Duodenal mucosa (tissue), 2 donors: ENCODE measurements around the gene SPDEF.

Source experiments
- H3K27ac ChIP-seq: one replicate; pipeline ENCODE4 v1.7.0; 2013; ENCODE audit warnings: low read depth, low read length
- H3K27me3 ChIP-seq, 2 donors: one replicate each; pipeline ENCODE4 v1.7.0; 2013; ENCODE audit warnings: low read length in 2 of 2, control low read depth in 1 of 2; ENCODE audit not compliant: insufficient read depth in 2 of 2, control insufficient read depth in 1 of 2
- H3K36me3 ChIP-seq, 2 donors: one replicate each; pipeline ENCODE4 v1.7.0; 2013; ENCODE audit warnings: low read length in 2 of 2, control low read depth in 1 of 2; ENCODE audit not compliant: insufficient read depth in 2 of 2, control insufficient read depth in 1 of 2
- H3K4me1 ChIP-seq, 2 donors: one replicate each; pipeline ENCODE4 v1.7.0; 2013; ENCODE audit warnings: low read length in 2 of 2, control low read depth in 1 of 2; ENCODE audit not compliant: insufficient read depth in 2 of 2, control insufficient read depth in 1 of 2
- H3K4me3 ChIP-seq, 2 donors: one replicate each; pipeline ENCODE4 v1.7.0; 2013; ENCODE audit warnings: low read length in 2 of 2, low read depth in 1 of 2
- H3K9ac ChIP-seq, 2 donors: one replicate each; pipeline ENCODE4 v1.7.0; 2013; ENCODE audit warnings: low read length in 2 of 2, low read depth in 1 of 2
- H3K9me3 ChIP-seq, 2 donors: one replicate each; pipeline ENCODE4 v1.7.0; 2013; ENCODE audit warnings: low read length in 2 of 2, control low read depth in 1 of 2; ENCODE audit not compliant: control insufficient read depth in 1 of 2

Gene SPDEF

DNA sequence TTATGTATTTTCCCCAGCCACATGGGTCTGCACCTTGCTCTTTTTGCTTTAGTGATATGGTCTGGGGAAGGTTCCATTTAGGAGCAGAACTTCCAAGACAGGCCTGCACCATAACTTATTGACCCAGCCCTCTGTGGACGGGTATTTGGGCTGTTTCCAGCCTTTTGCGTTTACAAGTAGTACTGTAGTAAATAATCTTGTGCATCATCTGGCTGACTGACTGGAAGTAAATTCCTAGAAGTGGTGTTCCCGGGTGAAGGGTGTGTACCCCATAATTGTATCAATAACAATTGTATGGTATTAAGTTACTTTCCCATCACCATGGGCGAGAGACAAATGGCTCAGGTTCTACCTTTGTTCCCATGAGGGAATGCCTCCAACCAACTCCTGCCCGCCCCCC, 31.6 kb downstream of the SPDEF start:
- H3K27ac ChIP-seq, result no peak overlapping the region
- H3K4me3 ChIP-seq, result no peak overlapping the region
- no peaks in the 10 kb centered on the region for H3K36me3 ChIP-seq
- no peaks in the 10 kb centered on the region for H3K27me3 ChIP-seq
- H3K9me3 ChIP-seq, result no peaks in the 10 kb centered on the region
- H3K4me1 ChIP-seq, result peaks cover 4 to 6% of the 10 kb centered on the region in 2 donors
- H3K9ac ChIP-seq, result no peak overlapping the region

DNA sequence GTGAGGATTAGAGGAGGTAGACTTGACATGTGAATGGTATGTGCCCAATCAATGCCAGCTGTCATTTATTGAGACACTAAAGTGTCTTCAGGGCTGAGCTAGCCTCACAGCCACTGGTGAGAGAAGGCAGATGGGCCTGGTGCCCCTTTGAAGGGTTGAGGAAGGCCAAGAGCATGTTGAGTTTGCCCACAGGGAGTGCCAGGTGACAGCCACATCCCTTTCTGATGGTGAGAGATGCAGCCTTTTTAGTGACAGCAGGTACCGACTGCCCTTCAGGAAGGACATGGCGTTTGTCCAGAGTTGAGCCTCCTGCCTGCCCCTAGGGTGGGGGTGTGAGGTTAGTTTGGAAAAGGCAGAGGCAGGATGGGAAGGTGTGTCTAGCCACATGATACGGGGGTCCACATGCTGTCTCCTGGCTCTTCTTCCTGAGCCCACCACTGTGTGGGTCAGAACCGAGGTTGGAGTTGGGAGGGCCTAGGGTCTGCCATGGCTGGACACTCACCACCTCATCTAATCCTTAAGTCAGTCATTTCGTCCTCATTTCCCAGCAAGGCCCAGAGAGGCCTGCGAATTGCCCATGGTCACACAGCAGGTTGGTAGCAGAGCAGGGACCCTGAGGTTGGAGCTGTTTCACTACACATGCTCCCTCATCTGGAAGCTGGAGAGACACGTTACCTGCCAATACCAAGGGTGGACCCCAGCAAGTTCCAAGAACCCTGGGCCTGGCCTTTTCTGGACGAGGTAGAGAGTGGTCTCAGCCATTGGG, 32.5 kb downstream of the SPDEF start:
- no peak overlapping the region for H3K27ac ChIP-seq
- no peaks in the 10 kb centered on the region for H3K27me3 ChIP-seq
- H3K9me3 ChIP-seq, result no peaks in the 10 kb centered on the region
- peaks cover 0 to 3% of the 10 kb centered on the region in 2 donors for H3K4me1 ChIP-seq
- no peak overlapping the region for H3K4me3 ChIP-seq
- no peaks in the 10 kb centered on the region for H3K36me3 ChIP-seq
- H3K9ac ChIP-seq, result no peak overlapping the region

DNA sequence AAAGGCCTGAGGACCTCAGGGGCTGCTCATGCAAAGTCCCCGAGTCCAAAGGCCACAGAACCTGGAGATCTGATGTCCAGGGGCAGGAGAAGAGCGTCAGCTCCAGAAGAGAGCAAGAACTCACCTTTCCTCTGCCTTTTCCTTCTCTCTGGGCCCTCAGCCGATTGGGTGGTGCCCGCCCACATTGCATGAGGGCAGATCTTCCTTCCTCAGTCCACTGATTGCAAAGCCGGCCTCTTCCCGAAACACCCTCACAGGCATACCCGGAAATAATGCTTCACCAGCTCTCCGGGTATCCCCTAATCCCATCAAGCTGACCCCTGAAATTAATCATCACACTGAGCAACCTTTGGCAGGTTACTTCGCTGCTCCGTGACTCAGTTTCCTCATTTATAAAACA, 33.4 kb downstream of the SPDEF start:
- Histone ChIP-seq H3K4me3 (no peak overlapping the region), H3K9ac (no peak overlapping the region), H3K27me3 (no peaks in the 10 kb centered on the region), H3K9me3 (no peaks in the 10 kb centered on the region), H3K27ac (no peak overlapping the region), H3K4me1 (peaks cover 0 to 3% of the 10 kb centered on the region in 2 donors), H3K36me3 (no peaks in the 10 kb centered on the region)

DNA sequence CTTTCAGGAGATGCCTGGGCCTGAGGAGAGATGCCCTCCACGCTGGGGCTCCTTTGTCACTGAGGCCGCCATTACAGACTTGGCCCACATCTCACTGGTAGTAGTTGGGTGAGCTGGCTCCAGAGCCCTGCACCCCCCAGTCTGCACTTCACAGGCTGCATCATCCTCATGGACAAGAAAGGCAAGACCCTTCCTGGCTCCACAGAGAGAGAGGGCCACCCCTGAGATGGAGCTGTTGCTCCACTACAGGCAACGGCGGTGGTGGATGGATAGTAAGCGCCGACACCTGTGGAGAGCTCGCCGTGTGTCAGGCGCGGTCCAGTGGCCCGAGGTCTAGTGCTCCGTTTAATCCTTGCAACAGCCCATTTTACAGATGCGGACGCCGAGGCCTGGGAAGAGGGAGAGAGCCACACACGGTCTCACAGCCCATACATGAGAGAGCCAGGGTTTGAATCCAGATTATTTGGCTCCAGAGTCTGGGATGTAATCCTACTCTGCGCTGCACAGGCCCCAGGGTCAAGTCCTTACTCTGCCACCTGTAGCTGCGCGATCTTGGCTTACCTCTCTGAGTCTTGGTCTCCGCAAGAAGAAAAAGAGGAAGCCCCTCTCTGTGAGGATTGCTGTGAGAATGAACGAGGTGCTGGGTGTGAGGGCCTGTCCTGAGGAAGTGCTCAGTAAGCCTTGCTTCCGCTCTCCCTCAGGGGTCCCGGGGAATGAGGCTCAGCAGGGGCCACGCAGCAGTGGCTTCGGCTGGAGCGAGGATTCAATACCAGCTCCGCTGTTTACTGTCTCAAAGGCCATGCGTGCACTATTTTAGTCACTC, 34.5 kb downstream of the SPDEF start:
- H3K36me3 ChIP-seq, result no peaks in the 10 kb centered on the region
- H3K27me3 ChIP-seq, result peaks cover 0 to 4% of the 10 kb centered on the region in 2 donors
- no peak overlapping the region for H3K4me3 ChIP-seq
- no peaks in the 10 kb centered on the region for H3K9me3 ChIP-seq
- no peaks in the 10 kb centered on the region for H3K4me1 ChIP-seq
- no peak overlapping the region for H3K9ac ChIP-seq
- no peak overlapping the region for H3K27ac ChIP-seq

DNA sequence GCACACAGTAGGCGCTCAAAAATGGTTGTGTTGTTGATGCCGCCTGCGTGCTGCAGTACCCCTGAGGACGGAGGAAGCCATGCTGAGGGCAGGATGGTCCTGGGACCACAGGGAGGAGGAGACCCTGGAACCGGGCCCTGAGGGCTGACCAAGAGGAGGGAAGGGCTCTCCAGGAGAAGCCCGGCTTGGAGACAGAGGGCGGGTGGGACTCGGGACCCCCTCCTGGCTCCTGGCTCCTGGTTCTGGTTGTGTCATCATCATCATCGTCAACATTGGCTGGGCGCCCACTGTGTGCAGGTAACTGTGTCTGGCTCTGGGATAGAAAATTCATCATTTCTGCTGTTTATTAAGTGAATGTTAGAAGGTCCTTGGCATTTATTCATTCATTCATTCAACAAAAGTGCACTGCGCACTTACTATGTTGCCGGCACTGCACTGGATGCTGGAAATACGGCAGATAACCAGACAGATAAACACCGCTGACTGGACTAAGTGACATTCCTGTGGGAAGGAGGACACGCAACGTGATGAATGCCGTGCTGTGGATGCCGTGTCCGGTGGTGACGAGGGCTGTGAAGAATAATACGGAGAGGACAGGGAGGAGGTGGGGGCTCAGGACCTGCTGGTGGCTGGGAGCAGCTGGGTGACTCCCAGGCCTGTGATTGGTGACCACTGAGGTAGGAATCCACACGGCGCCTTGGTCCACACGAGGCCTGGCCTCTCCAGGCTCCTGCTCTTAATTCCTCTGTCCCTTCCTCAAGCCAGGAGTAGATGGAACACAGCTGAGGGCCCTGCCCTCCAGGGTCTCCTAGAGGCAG, 35.3 kb downstream of the SPDEF start:
- H3K4me1 ChIP-seq, result no peaks in the 10 kb centered on the region
- H3K36me3 ChIP-seq, result no peaks in the 10 kb centered on the region
- no peak overlapping the region for H3K4me3 ChIP-seq
- no peak overlapping the region for H3K9ac ChIP-seq
- peaks cover 0 to 4% of the 10 kb centered on the region in 2 donors for H3K27me3 ChIP-seq
- H3K27ac ChIP-seq, result no peak overlapping the region
- no peaks in the 10 kb centered on the region for H3K9me3 ChIP-seq

DNA sequence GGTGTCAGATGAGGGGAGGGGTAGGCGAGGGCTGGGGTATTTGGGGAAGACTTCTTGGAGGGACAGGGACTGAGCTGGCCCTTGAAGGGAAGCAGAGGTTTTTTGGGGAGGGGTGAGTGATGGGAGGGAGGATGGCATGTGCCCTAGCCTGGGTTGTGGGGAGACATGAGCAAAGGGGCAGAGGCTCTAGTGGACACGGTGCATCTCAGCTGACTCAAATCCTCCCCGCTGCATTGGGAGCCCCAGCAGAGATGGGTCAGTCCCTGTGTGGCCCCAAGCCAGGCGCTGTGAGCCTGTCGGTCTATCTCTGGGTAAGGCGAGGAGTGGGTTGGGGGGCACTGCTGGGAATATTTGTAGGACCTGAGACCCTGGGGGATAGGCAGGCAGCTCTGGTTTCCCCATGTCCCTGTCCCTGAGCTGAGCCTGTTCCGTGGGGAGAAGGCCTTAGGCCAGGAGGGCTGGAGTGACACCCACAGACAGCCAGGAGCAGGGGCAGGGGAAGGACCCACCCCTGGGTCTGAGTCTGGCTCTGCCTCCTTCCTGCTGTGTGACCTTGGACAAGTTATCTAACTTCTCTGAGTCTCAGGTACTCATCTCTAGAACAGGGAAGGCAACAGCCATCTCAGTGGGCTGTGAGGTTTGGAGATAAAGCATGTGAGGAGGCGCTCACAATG, 36.0 kb downstream of the SPDEF start:
- H3K9me3 ChIP-seq, result no peaks in the 10 kb centered on the region
- H3K9ac ChIP-seq, result no peak overlapping the region

DNA sequence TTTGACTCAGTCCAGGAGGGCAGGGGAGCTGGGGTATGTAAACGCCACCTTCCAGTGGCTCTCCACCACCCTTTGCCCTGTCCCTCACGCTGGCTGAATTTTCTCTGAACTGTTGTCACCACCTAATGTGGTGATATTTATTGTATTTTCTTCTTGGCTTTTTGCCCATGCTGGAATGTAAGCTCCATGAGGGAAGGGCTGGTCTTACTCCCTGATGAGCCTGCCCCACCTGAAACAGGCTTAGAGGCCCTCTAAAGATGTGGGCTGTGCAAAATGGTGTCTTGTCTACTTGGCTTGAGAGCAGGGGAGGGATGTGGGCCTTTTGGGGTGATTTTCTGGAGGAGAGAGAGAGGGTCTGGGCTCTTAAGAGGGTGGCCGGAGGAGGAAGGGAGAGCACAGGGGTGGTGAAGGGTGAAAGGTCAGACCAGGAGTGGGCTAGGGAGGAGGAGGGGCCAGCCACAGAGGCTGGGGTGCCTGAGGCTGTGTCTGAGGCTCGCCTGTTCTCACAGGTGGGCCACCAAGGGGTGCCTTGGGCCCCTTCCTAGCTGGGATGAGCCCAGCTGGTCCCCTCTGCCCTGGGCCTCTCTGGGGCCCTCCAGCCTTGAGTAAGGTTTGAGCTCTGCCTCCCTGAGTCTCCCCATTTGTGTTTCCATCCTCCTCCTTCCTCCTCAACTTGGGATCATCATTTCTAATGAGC, 37.3 kb downstream of the SPDEF start:
- Histone ChIP-seq H3K9me3 (no peaks in the 10 kb centered on the region), H3K36me3 (no peaks in the 10 kb centered on the region), H3K9ac (no peak overlapping the region), H3K4me3 (no peak overlapping the region), H3K27me3 (peaks cover 0 to 4% of the 10 kb centered on the region in 2 donors), H3K4me1 (no peaks in the 10 kb centered on the region), H3K27ac (no peak overlapping the region)

More for the DNA sequence above, 36.0 kb downstream of the SPDEF start:
- Histone ChIP-seq H3K36me3 (no peaks in the 10 kb centered on the region), H3K27ac (no peak overlapping the region), H3K4me3 (no peak overlapping the region), H3K4me1 (no peaks in the 10 kb centered on the region), H3K27me3 (peaks cover 0 to 4% of the 10 kb centered on the region in 2 donors)

DNA sequence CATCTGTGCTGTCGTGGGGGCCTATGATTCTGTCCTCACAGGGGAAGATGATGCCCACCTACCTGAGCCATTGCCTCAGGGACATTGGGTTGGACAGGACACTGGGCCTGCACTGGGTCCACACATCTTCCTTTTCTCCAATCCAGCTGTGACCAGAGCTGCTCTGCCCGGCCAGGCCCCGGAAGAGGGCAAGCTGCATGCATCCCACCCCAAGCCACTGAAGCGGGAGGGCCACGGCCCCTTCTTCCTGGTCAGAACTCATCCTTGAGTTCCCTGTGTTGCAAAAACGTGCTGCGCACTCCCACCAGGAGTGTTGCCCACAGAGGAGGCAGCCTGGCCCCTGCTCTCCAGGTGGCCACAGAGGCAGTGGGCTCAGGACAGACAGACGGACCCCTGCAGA, 38.2 kb downstream of the SPDEF start:
- no peaks in the 10 kb centered on the region for H3K9me3 ChIP-seq
- peaks cover 0 to 4% of the 10 kb centered on the region in 2 donors for H3K27me3 ChIP-seq
- no peak overlapping the region for H3K9ac ChIP-seq
- no peak overlapping the region for H3K4me3 ChIP-seq
- no peaks in the 10 kb centered on the region for H3K4me1 ChIP-seq
- no peaks in the 10 kb centered on the region for H3K36me3 ChIP-seq
- no peak overlapping the region for H3K27ac ChIP-seq

DNA sequence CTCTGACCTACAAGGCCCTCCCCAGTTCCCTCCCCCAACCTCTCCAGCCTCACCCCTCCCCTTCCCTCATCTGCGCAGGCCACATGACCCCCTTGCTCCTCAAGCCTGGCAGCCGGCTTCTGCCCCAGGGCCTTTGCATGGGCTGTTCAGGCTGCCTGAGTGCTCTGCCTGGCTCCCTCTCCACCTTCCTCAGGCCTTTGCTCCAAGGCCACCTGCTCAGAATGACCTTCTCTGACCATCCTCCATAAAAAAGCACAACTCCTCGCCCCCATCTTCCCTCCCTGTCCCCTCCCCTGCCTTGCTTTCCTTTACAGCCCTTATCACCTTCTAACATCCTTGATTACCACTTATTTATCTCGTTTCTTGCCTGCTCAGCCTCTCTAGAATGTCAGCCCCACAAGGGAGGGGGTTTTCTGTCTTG, 38.7 kb downstream of the SPDEF start:
- Histone ChIP-seq H3K9me3 (no peaks in the 10 kb centered on the region), H3K36me3 (no peaks in the 10 kb centered on the region), H3K9ac (no peak overlapping the region), H3K27ac (no peak overlapping the region), H3K4me3 (no peak overlapping the region), H3K27me3 (peaks cover 0 to 4% of the 10 kb centered on the region in 2 donors), H3K4me1 (no peaks in the 10 kb centered on the region)
